GM12892 (cell line): ENCODE results near the gene BANK1.
A peak's percentile ranks its signal among the peaks of the same experiment; 100 is the strongest.

ENCODE experiments used
- DNase-seq: peaks from one replicate; pipeline ENCODE4 v3.0.0; 2011; ENCODE audit not compliant: insufficient read length
- FAIRE-seq: peaks from 2 replicates; lab custom pipeline; 2011; peaks lifted over from hg19 to GRCh38; lab: Jason Lieb, UNC
- POLR2A ChIP-seq: IDR thresholded peaks from 2 replicates; pipeline ENCODE4 v1.6.1; 2011; ENCODE audit warnings: low read depth, low read length, control low read depth
- POLR2AphosphoS5 ChIP-seq: IDR thresholded peaks from 2 replicates; pipeline ENCODE4 v1.6.1; 2011; ENCODE audit warnings: low read depth, low read length, control low read depth
- TAF1 ChIP-seq: IDR thresholded peaks from 2 replicates; pipeline ENCODE4 v1.6.1; 2011; ENCODE audit warnings: low read depth, mild to moderate bottlenecking, control low read depth, low read length, borderline replicate concordance

Gene BANK1

DNA sequence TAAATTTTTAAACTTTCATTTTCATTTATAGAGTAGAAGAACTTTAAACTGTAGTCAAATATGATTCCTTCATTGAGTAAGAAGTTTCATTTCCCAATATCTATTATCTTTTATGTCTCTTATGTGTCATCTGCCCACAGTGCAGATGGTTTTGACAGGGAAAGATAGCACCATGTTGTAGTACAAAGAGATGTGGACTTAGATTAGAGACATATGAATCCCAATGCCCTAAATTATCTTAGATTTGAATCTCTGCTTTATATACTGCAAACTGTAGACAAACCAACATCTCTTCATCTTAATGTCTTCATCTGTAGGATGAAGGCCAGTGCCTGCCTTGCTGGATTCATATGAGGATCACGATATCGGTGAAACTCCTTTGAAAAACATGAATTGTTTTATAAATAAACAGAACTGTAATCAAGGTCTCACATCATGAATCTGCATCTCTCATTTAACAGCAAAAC is 217.5 kb downstream of the BANK1 start:
- DNase-seq (no peak), FAIRE-seq (peak; percentile 5)
- no peak for TF ChIP-seq POLR2AphosphoS5

DNA sequence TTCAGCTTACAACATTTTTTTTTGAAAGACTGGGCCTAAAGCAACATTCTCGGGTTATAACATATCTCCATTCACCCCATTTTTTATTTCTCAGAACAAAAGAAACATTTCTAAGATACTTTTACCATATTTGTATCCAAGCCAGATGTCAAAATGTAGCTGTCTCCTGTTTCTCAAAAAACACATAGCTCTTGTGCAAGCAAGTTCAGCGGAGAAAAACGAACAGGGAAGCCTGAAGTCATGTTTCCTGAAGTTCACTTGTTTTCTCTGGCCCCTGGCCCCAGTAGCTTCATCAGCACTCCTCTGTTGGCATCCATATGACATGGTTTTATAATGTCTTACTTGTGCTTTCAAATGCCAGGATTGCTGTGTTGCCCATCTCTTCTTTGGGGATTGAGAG is 218.2 kb downstream of the BANK1 start:
- TF ChIP-seq POLR2A: no peak
- DNase-seq (no peak), FAIRE-seq (no peak)

DNA sequence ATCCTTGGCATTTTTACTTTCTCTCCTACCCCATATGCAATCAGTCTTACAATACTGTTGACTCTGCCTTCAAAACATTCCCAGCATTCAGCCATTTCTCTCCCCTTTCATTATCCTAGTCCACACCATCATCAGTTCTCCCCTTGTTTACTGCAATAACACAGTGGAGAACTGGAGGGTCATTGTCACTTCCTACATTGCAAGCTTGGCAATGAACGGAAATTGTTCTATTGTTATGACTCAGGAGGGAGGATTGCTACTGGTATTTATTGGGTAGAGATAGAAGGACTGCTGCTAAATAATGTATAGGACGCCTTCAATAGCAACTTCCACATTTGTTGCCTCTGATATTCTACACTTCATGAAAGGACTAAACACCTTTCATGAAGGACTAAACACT is 231.8 kb downstream of the BANK1 start:
- no peak for DNase-seq
- no peak for FAIRE-seq
- TF ChIP-seq POLR2AphosphoS5 (no peak), TAF1 (no peak), POLR2A (no peak)

DNA sequence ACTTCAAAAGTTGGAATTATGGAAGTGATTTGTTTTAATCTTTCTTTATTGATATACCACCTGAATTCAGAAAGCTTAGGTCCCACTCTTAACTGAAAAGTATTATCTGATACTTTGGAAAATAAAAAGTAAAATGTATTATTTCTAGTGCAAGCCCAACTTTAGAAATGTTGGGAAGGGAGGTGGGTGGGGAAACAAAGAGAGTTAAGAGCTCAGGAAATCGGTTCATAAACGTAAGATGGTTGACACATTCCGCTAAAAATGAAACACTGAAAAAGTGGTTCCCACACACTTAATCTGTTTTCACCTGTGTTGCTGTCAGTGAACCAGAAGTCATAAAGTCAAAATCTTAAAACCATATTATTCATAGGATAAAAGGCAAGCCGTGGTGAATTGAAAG is 237.4 kb downstream of the BANK1 start:
- no peak for FAIRE-seq
- TF ChIP-seq POLR2AphosphoS5 (no peak), TAF1 (no peak), POLR2A (no peak)
- no peak for DNase-seq

DNA sequence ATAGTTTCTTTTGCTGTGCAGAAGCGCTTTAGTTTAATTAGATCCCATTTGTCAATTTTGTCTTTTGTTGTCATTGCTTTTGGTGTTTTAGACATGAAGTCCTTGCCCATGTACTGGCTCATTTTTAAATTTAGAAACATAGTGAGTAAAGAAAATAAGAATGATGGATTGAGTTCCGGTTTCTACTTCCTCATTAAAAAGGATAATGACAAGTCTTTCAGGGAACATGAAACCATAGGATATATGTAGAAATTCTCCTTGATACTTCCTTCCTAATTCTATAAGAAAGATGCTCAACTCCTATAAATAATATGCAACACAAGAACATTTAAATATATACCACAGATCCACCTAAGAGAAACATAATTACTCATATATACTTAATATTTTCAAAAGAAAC is 240.9 kb downstream of the BANK1 start:
- FAIRE-seq (no peak), DNase-seq (no peak)
- TF ChIP-seq TAF1 (no peak), POLR2AphosphoS5 (no peak), POLR2A (no peak)

DNA sequence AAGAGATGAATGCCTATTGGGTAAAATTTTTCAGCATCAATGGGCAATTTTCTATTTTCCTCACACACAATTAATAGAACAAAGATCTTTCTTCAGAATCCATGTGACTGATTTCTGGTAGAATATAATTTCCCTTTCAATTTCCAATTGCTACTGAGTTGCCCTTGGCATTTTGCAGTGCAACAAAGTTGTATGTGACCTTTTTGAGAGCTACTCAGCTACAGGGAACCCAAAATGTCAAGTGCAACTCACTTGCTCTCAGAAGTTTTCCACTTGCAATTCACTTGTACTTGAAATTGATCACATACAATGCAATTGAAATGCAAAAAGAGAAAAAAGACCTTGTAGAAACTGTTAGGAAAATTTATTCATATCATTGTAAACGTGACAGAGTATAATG is 245.5 kb downstream of the BANK1 start:
- DNase-seq: no peak
- TF ChIP-seq TAF1 (no peak), POLR2AphosphoS5 (no peak), POLR2A (no peak)
- FAIRE-seq: no peak

DNA sequence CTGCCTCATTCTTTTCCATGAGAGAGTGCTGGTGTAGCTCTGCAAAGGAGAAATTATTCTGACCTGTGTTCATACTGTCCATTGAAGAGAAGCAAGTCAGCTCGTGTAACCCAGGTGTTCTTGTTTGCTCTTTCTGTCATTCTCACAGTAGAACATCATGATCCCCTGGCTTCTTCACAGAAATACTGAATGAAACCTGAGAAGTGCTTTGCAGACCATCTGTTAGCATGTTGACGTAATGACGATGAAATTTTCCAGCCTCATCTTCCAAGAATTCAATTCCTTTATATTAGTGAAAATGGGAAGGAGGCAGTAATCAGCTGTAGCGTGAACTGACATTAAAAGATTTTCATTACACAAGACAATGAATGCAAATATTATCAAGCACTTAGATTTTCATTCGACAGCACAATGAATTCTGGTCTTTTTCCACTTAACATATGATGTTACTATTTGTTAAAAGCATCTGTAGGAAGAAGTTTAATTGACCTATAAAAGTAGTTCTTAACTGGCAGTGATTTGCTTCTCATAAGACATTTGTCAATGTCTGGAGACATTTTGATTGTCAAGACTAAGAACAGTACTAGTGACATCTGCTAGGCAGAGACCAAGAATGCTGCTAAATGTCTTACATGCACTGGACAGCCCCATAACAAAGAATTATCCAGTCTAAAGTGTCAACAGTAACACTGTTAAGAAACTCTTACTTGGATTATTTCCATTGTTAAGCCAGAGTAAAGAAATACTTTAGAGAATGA is 246.3 kb downstream of the BANK1 start:
- no peak for DNase-seq
- FAIRE-seq: no peak
- TF ChIP-seq POLR2AphosphoS5: no peak
- TF ChIP-seq POLR2A: no peak
- TF ChIP-seq TAF1: no peak

GRCh38 chr4:102037566-102037965 is 247.0 kb downstream of the BANK1 start:
- TF ChIP-seq POLR2A: no peak
- TF ChIP-seq TAF1: no peak
- TF ChIP-seq POLR2AphosphoS5: no peak
- no peak for DNase-seq
- FAIRE-seq: peak; percentile 62

DNA sequence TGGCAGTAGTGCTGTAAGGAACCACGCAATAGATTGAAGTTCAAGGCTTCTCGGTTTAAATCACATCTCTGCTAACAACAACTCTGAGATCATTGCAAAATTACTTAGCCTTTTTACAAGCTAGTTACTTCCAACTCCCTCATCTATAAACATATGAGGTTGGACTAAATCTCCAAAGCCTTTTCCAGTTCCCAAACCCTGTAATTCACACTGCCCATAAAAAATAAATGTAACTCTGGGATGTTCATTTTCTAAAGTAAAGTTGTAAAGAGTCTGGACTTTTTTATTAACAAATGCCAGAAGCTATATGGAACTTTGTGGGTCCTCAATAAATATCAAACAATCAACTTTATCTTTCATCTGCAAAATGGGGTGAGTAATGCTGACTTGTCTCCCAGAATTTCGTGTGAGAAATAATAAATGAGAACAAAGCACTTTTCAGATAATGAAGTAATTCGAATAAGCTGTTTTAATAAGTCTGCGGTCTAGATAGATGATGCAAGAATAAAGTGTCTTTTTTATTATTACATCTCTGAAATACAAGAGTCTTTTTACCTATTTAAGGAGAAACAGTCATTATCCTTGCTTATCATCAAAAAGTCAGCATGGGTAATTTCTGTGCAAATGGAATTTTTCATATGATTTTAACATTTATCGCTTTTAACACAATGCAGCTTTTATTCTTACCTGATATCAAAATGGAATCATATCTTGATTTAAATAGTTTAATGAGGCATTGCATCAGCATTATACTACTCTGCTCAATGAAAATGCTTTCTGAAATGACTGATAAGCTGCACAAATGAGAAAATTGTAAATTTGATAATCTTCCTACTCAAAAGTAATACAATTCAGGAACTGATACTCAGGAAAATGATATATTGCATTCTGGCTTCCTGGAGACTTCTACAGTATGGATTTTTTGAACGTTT is 252.6 kb downstream of the BANK1 start:
- no peak for FAIRE-seq
- TF ChIP-seq POLR2A: no peak
- DNase-seq: no peak

- FAIRE-seq (no peak), DNase-seq (no peak)
- TF ChIP-seq POLR2A: no peak
- no peak for TF ChIP-seq POLR2AphosphoS5
- TF ChIP-seq TAF1: no peak
Observed at GRCh38 chr4:102047616-102048015, 257.1 kb downstream of the BANK1 start.

- TF ChIP-seq POLR2A (no peak), POLR2AphosphoS5 (no peak), TAF1 (no peak)
- FAIRE-seq: no peak
Observed at GRCh38 chr4:102055805-102056204, 265.3 kb downstream of the BANK1 start.

GRCh38 chr4:102057122-102057521 is 266.6 kb downstream of the BANK1 start:
- FAIRE-seq: no peak
- TF ChIP-seq POLR2AphosphoS5: no peak
- no peak for TF ChIP-seq TAF1
- no peak for TF ChIP-seq POLR2A
- DNase-seq: no peak

More at GRCh38 chr4:102055805-102056204, 265.3 kb downstream of the BANK1 start:
- no peak for DNase-seq
